ENCODE data around the gene KSR2. TPM values are rescaled to one million over a fixed set of nuclear protein-coding genes. Genes with fewer than 3 reads are reported as not detected.

KSR2 gene
- total and polyA plus RNA-seq, 10 of the 15 experiments (the other 5 are each of a cell fraction or from before 2014, with no cell fraction given), result under 0.01 to 1.5 (median 0.01) TPM; not detected in 3

GRCh38 chr12:117760990-117761389, 207.8 kb downstream of the KSR2 start:
- Histone ChIP-seq H2AFZ (ENCODE audit: control insufficient read depth, low read depth, low read length) (no peak overlapping the region), H3K27ac (ENCODE audit: control insufficient read depth, insufficient read depth) (no peak overlapping the region), H4K20me1 (ENCODE audit: control insufficient read depth, insufficient read depth) (no peaks in the 10 kb centered on the region), H3K9ac (ENCODE audit: control insufficient read depth, insufficient read depth, low read length) (no peak overlapping the region), H3K4me3 (no peak overlapping the region), H3K36me3 (ENCODE audit: control insufficient read depth in 2 of 2, insufficient read depth in 2 of 2, low read length in 1 of 2) (no peaks in the 10 kb centered on the region), H3K9me3 (replicated peaks; ENCODE audit: control insufficient read depth, insufficient read depth, low read length) (no peaks in the 10 kb centered on the region), H3K4me1 (ENCODE audit: control insufficient read depth, insufficient read depth, low read length) (no peaks in the 10 kb centered on the region), H3K4me2 (ENCODE audit: control insufficient read depth, insufficient read depth) (no peak overlapping the region), H3K27me3 (replicated peaks in 1 of 2; ENCODE audit: control insufficient read depth in 2 of 2, insufficient read depth in 2 of 2, low read length in 1 of 2) (no peaks in the 10 kb centered on the region; a peak in 1 of 4 replicates), H3K79me2 (ENCODE audit: control insufficient read depth, insufficient read depth, low read length) (no peaks in the 10 kb centered on the region)
- ChIA-PET POLR2A (no interaction called here), RAD21 (ENCODE audit: unreplicated experiment) (no interaction called here), CTCF (no interaction called here), SMC1A (ENCODE audit: uncharacterized antibody, unreplicated experiment) (no interaction called here)
- BruUV-seq (replicated peaks), result no TSS peak
- in situ Hi-C loops (cut with MboI) (no loop called here), intact Hi-C loops (cut with micrococcal nuclease; ENCODE audit: unreplicated experiment) (no loop called here)
- no peak for FAIRE-seq
- WGBS (ENCODE audit: insufficient coverage, insufficient replicate concordance, low lambda C conversion rate, missing lambda C conversion rate), result 71% methylated on average over 14 of the region's 39 CpGs
- TF ChIP-seq IRF4 (IDR thresholded peaks at IDR 0.05; ENCODE audit: low read depth, low read length) (no peak), BCL11A (IDR thresholded peaks at IDR 0.05; ENCODE audit: low read depth, low read length) (no peak), ZSCAN29 (IDR thresholded peaks at IDR 0.05) (no peak), MEF2A (IDR thresholded peaks at IDR 0.05; ENCODE audit: insufficient read depth, low read depth, low read length) (no peak), SKIL (IDR thresholded peaks at IDR 0.05; ENCODE audit: low read depth, poor library complexity, severe bottlenecking) (no peak), TBL1XR1 (IDR thresholded peaks at IDR 0.05; ENCODE audit: low read depth, low read length) (no peak), MEF2B (IDR thresholded peaks at IDR 0.05; ENCODE audit: partially characterized antibody, poor library complexity, severe bottlenecking) (no peak), DPF2 (IDR thresholded peaks at IDR 0.05) (no peak), FOXK2 (IDR thresholded peaks at IDR 0.05) (no peak), SREBF1 (IDR thresholded peaks at IDR 0.05; ENCODE audit: low read length) (no peak), GABPA (IDR thresholded peaks at IDR 0.05; ENCODE audit: low read depth) (no peak), NR2C2 (IDR thresholded peaks at IDR 0.05; ENCODE audit: borderline replicate concordance, control insufficient read depth, insufficient read length, low read depth) (no peak), SIN3A (IDR thresholded peaks at IDR 0.05; ENCODE audit: low read depth, low read length) (no peak), CBFB (IDR thresholded peaks at IDR 0.05; ENCODE audit: low read depth) (no peak), ZNF384 (IDR thresholded peaks at IDR 0.05; ENCODE audit: borderline replicate concordance, low read depth, low read length) (no peak), BACH1 (IDR thresholded peaks at IDR 0.05; ENCODE audit: borderline replicate concordance) (no peak), CREM (IDR thresholded peaks at IDR 0.05; ENCODE audit: low read depth) (no peak), ZNF217 (IDR thresholded peaks at IDR 0.05) (no peak)
- no peak for DNase-seq (ENCODE audit: low read depth, low spot score)
- ATAC-seq, result no peak

Data from GM12878 (cell line).